CD4-positive, alpha-beta T cell (primary cell): Measurements from ENCODE around the gene DCLRE1C. TPM values are rescaled to one million over a fixed set of nuclear protein-coding genes. Genes with fewer than 3 reads are reported as not detected.
"Not testable (repeated sequence)": the region's sequence is repeated elsewhere in the genome, so short reads cannot be mapped to it uniquely, and the experiment has no call there.

Source experiments
- ATAC-seq: fragments of 200-7000 bp; cut with Tn5 transposase; one replicate; pipeline ENCODE4 v1.10.0; 2022; ENCODE audit warnings: mild to moderate bottlenecking; ENCODE audit not compliant: poor library complexity
- CTCF ChIA-PET: fragments of 350-600 bp; sonication (Branson Sonifier 250); formaldehyde crosslinking; loops from one replicate; lab custom pipeline; 2021; ENCODE audit warnings: antibody characterized with exemption, inconsistent platforms; lab: Charles Lee
- POLR2A ChIA-PET: fragments of 350-600 bp; sonication (Branson Sonifier 250); formaldehyde crosslinking; loops from one replicate; lab custom pipeline; 2021; ENCODE audit warnings: antibody characterized with exemption, inconsistent platforms; lab: Charles Lee
- DNase-seq, 14 experiments: peaks; one replicate each; pipeline ENCODE4 v3.0.0-alpha.2; 2013 to 2020; ENCODE audit warnings: mixed read lengths in 2 of 14
- H3K27ac ChIP-seq, 2 donors: one replicate each; pipeline versions ENCODE4 v1.5.1 to v1.7.0; 2013; ENCODE audit warnings: low read length in 2 of 2, low read depth in 1 of 2, mild to moderate bottlenecking in 1 of 2
- H3K27me3 ChIP-seq, 2 experiments: 1 replicate in 1 of 2; 2 replicates in 1 of 2; pipeline versions ENCODE4 v1.6.1 to v1.7.0; 2013; ENCODE audit warnings: low read length in 2 of 2, control low read depth in 1 of 2, mild to moderate bottlenecking in 1 of 2, moderate library complexity in 1 of 2; ENCODE audit not compliant: insufficient read depth in 2 of 2, control insufficient read depth in 1 of 2
- H3K36me3 ChIP-seq: one replicate; pipeline ENCODE4 v1.6.1; 2013; ENCODE audit warnings: low read length, control low read depth; ENCODE audit not compliant: insufficient read depth
- H3K4me1 ChIP-seq: one replicate; pipeline ENCODE4 v1.6.1; 2013; ENCODE audit warnings: low read length, control low read depth; ENCODE audit not compliant: insufficient read depth
- H3K4me3 ChIP-seq: one replicate; pipeline ENCODE4 v1.5.1; 2013; ENCODE audit warnings: mild to moderate bottlenecking, low read length, moderate library complexity
- H3K9me3 ChIP-seq, 2 experiments: 1 replicate in 1 of 2; 2 replicates in 1 of 2; pipeline versions ENCODE4 v1.6.1 to v1.7.0; 2013; ENCODE audit warnings: low read length in 2 of 2, mild to moderate bottlenecking in 2 of 2, control low read depth in 1 of 2, moderate library complexity in 1 of 2; ENCODE audit not compliant: control insufficient read depth in 1 of 2, insufficient read depth in 1 of 2
- H3K27ac Mint-ChIP-seq: one replicate; pipeline ENCODE4 v1.8.0; 2020; ENCODE audit warnings: mixed read lengths
- H3K27me3 Mint-ChIP-seq: one replicate; pipeline ENCODE4 v1.8.0; 2021; ENCODE audit warnings: mixed read lengths
- H3K36me3 Mint-ChIP-seq: one replicate; pipeline ENCODE4 v1.8.0; 2021; ENCODE audit warnings: low read depth, mixed read lengths
- H3K4me1 Mint-ChIP-seq: one replicate; pipeline ENCODE4 v1.8.0; 2021; ENCODE audit warnings: low read depth, mixed read lengths
- H3K4me3 Mint-ChIP-seq: one replicate; pipeline ENCODE4 v1.8.0; 2020; ENCODE audit warnings: mild to moderate bottlenecking, mixed read lengths
- H3K9me3 Mint-ChIP-seq: one replicate; pipeline ENCODE4 v1.8.0; 2020; ENCODE audit warnings: mixed read lengths
- CTCF ChIP-seq: fragments of 200-600 bp; IDR thresholded peaks from one replicate; pipeline ENCODE4 v1.8.0; 2022; ENCODE audit warnings: antibody characterized with exemption, mild to moderate bottlenecking
- intact Hi-C, 2 experiments: fragments of 100-400 bp; cut with DNase I in 1 of 2; cut with micrococcal nuclease in 1 of 2; formaldehyde crosslinking; loops; one replicate each; pipeline versions ENCODE4 v1.15.1 to v1.9.0; 2023 to 2025; cut with DNase I, micrococcal nuclease
- polyA plus RNA-seq, 2 donors: library from polyadenylated mRNA; unstranded; fragments of 120-200 nt; gene quantifications; one replicate each; pipeline ENCODE4 v1.2.1, GENCODE V29; 2013
- total RNA-seq, 174 experiments: library from RNA in 2 of 174; stranded (reverse) in 2 of 174; gene quantifications; one replicate each; pipeline ENCODE4 v1.2.3 and lab custom pipeline; 2021 to 2026

Gene DCLRE1C
- total RNA-seq (10 to 100 TPM; 11.0 to 15.4 TPM), total RNA-seq (lab: John Stamatoyannopoulos, UW) (23.6 to 88.5 (median 48.8) reads per million in 172 experiments)
- 17.6 TPM for polyA plus RNA-seq (2013, experiment 1 of 2)
- polyA plus RNA-seq (2013, experiment 2 of 2), result 17.9 TPM

GRCh38 chr10:14954001-14954770 is at the start of gene DCLRE1C:
DCLRE1C (minus strand) TSS chr10:14954096; CDS start chr10:14954010, 86 bp downstream.
- Histone ChIP-seq H3K4me1 (peaks cover 61% of the 10 kb centered on the region), H3K27me3 (no peaks in the 10 kb centered on the region), H3K9me3 (no peaks in the 10 kb centered on the region), H3K4me3 (peak within 1 kb of the TSS; percentile 86), H3K36me3 (peaks cover 6% of the 10 kb centered on the region), H3K27ac (peak within 1 kb of the TSS; percentile 82 to 91)
- ATAC-seq (peak; percentile 86), DNase-seq (peak; percentile 71 to 93 (median 80))
- Mint-ChIP-seq H3K27me3 (no peaks in the 10 kb centered on the region), H3K4me3 (peak within 1 kb of the TSS; percentile 91), H3K4me1 (peaks cover 66% of the 10 kb centered on the region), H3K9me3 (no peaks in the 10 kb centered on the region), H3K36me3 (peaks cover 9% of the 10 kb centered on the region), H3K27ac (peak within 1 kb of the TSS; percentile 90)
- intact Hi-C loops, result loop anchor here in 1 of 2 experiments (2.0 to 5.0 kb wide), 3 partner anchors 49 to 117 kb away; partner anchors contain the start of genes CDNF, HSPA14, MSANTD7 and SUV39H2
- POLR2A ChIA-PET, result interaction anchor here (0.8 to 2.4 kb wide), 10 partner anchors 8 to 769 kb away, joined by 3 to 16 read pairs (median 6); partner anchors contain the start of genes CDNF, HSPA14, MSANTD7 and SUV39H2
- TF ChIP-seq CTCF, result no peak
- CTCF ChIA-PET, result interaction anchor here (1.6 kb wide), 1 partner anchor 71 kb away, joined by 5 read pairs; no protein-coding TSS in a partner anchor

- intact Hi-C loops, result no loop called here
- no peaks in the 10 kb centered on the region for H3K9me3 Mint-ChIP-seq
These were observed 42.2 kb upstream of the DCLRE1C start for GRCh38 chr10:14995964-14996565.

GRCh38 chr10:14993500-14994455 is 39.9 kb upstream of the DCLRE1C start:
- H3K27ac ChIP-seq, H3K4me1 ChIP-seq, H3K27me3 Mint-ChIP-seq, H3K9me3 Mint-ChIP-seq, H3K27ac Mint-ChIP-seq, H3K9me3 ChIP-seq, ATAC-seq, CTCF ChIA-PET, H3K27me3 ChIP-seq, POLR2A ChIA-PET, DNase-seq, H3K4me3 Mint-ChIP-seq, H3K4me1 Mint-ChIP-seq, H3K4me3 ChIP-seq, H3K36me3 ChIP-seq, H3K36me3 Mint-ChIP-seq: not testable (repeated sequence)
- intact Hi-C loops, result loop anchor here in 1 of 2 experiments (5.0 kb wide), 2 partner anchors 94 to 379 kb away; partner anchors contain the start of genes ACBD7 and FAM171A1

More at GRCh38 chr10:14995964-14996565, 42.2 kb upstream of the DCLRE1C start:
- ChIA-PET POLR2A (no interaction called here), CTCF (no interaction called here)
- H3K27me3 ChIP-seq, result no peaks in the 10 kb centered on the region
- peaks cover 0 to 4% of the 10 kb centered on the region in 2 experiments for H3K9me3 ChIP-seq
- Mint-ChIP-seq H3K27me3 (peaks cover 2% of the 10 kb centered on the region), H3K27ac (no peak overlapping the region), H3K4me1 (peaks cover 8% of the 10 kb centered on the region), H3K4me3 (no peak overlapping the region), H3K36me3 (no peaks in the 10 kb centered on the region)
- no peak overlapping the region for H3K4me3 ChIP-seq
- ATAC-seq (no peak), DNase-seq (no peak)
- no peaks in the 10 kb centered on the region for H3K4me1 ChIP-seq
- no peak for TF ChIP-seq CTCF
- H3K27ac ChIP-seq, result no peak overlapping the region
- H3K36me3 ChIP-seq, result no peaks in the 10 kb centered on the region

- H3K4me3 ChIP-seq, H3K27me3 ChIP-seq, CTCF ChIA-PET, POLR2A ChIA-PET, H3K36me3 Mint-ChIP-seq, H3K4me3 Mint-ChIP-seq, ATAC-seq, H3K36me3 ChIP-seq, H3K4me1 ChIP-seq, H3K9me3 ChIP-seq, H3K9me3 Mint-ChIP-seq, H3K27me3 Mint-ChIP-seq, H3K4me1 Mint-ChIP-seq, H3K27ac Mint-ChIP-seq, DNase-seq, H3K27ac ChIP-seq: not testable (repeated sequence)
- intact Hi-C loops, result loop anchor here in 1 of 2 experiments (5.0 kb wide), 2 partner anchors 95 to 380 kb away; partner anchors contain the start of genes ACBD7 and FAM171A1
These were observed 38.4 kb upstream of the DCLRE1C start for GRCh38 chr10:14992336-14992735.
